HG03521 (cell line): ENCODE data around the gene FLACC1.
"Not testable (repeated sequence)": the region's sequence is repeated elsewhere in the genome, so short reads cannot be mapped to it uniquely, and the experiment has no call there.

Experiments used
- ATAC-seq: cut with Tn5 transposase; IDR thresholded peaks from one replicate; pipeline ENCODE4 v1.9.1; 2021; ENCODE audit warnings: mild to moderate bottlenecking, moderate library complexity; ENCODE audit not compliant: unreplicated experiment

FLACC1 gene

GRCh38 chr2:201350879-201351278, 6.3 kb downstream of the FLACC1 start:
- ATAC-seq, result no peak

DNA sequence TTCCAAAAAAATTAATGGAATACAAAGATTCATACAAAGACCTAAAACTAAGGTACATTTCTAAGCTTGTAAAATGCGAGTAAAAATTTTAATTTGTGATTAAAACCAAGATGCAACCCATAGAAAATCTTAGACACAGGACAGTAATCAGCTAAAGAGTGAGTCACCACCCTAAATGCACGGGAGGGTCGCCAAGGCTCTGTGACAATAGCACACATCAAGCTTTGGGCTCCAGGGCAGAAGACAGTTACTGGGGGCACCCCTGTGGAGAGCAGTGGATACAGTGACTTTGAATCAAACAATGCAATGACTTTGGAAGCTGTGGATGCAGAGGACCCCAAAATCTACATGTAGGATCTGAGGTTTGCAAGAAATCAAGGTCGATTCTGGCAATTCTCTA, 7.5 kb downstream of the FLACC1 start:
- ATAC-seq, result no peak

GRCh38 chr2:201348758-201349157, 8.4 kb downstream of the FLACC1 start:
- ATAC-seq, result no peak

- ATAC-seq, result no peak
Observed at GRCh38 chr2:201347138-201347537, 10.0 kb downstream of the FLACC1 start.

GRCh38 chr2:201345625-201346213, 11.4 kb downstream of the FLACC1 start:
- ATAC-seq, result no peak

DNA sequence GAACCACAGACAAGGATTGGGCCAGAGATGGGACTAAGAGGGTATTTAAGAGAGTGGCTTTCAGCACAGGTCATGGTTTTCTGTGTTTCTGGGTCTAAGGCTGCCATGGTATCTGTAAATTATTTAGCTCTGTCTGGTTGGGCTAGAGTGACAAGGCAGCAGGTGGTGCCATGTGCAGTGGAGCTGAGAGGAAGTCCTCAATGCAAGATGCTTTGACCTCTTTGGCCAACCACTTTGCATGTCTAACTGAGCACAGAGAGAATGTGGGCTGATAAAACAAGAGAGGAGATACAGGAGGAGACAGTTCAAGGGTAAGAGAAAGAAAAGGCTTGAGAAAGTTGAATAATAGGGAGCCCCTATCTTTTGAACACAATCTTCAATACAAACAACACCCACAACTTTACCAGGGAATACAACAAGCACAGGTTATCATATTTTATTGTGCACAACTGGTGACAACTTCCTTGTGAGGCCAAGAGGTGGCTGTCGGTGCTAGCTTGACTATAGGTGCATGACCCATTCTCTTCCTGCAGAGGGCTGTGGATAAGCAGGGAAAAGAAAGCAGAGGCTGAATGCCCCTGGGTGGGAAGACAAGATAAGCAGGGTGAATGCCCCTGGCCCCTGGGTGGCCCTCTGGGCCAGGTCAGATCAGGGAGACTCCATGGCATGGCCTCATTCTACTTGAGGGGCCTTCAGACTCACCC, 12.3 kb downstream of the FLACC1 start:
- peak; percentile 73 for ATAC-seq

- ATAC-seq, result no peak
Observed at GRCh38 chr2:201343559-201343958, 13.6 kb downstream of the FLACC1 start.

- ATAC-seq, result no peak
Observed at GRCh38 chr2:201342923-201343322, 14.2 kb downstream of the FLACC1 start.

- ATAC-seq, result no peak
Observed at GRCh38 chr2:201329409-201329808, 27.7 kb downstream of the FLACC1 start.

GRCh38 chr2:201327678-201328077, 29.5 kb downstream of the FLACC1 start:
- no peak for ATAC-seq

GRCh38 chr2:201322772-201323171, 34.4 kb downstream of the FLACC1 start:
- ATAC-seq, result no peak

GRCh38 chr2:201320701-201321100, 36.4 kb downstream of the FLACC1 start:
- no peak for ATAC-seq

- ATAC-seq, result no peak
Observed at GRCh38 chr2:201320257-201320656, 36.9 kb downstream of the FLACC1 start.

DNA sequence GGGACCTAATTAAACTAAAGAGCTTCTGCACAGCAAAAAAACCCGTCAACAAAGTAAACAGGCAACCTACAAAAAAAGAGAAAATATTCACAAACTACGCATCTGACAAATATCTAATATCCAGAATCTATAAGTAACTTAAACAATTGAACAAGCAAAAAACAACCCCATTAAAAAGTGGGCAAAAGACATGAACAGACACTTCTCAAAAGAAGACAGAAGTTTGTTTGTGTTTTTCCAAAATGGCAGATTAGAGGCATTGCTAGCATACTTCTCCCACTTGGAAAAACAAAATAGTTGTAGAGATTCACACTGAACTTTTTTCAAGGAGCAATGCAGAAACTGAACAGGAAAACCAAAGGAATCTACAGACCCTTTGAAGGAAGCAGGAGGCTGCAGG, 37.6 kb downstream of the FLACC1 start:
- no peak for ATAC-seq

DNA sequence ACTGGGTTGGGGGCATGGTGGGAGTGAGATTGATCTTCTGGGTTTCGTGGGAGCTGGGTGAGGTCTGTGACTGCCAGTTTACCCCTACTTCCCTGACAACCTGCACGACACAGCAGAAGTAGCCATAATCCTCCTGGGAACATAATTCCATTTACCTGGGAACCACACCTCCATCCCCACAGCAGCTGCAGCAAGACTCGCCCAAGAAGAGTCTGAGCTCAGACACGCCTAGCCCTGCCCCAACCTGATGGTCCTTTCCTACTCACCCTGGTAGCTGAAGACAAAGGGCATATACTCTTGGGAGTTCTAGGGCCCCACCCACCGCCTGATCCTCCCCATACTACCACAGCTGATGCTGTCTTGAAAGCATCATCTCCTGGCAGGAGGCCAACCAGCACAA, 43.8 kb downstream of the FLACC1 start:
- no peak for ATAC-seq

GRCh38 chr2:201308914-201309313, 48.2 kb downstream of the FLACC1 start:
- ATAC-seq, result no peak

GRCh38 chr2:201307876-201308275, 49.3 kb downstream of the FLACC1 start:
- ATAC-seq, result no peak

GRCh38 chr2:201299929-201300328, 57.2 kb downstream of the FLACC1 start:
- not testable (repeated sequence) for ATAC-seq

- ATAC-seq, result no peak
Observed at GRCh38 chr2:201298462-201299052, 58.6 kb downstream of the FLACC1 start.

- not testable (repeated sequence) for ATAC-seq
Observed at GRCh38 chr2:201290457-201291148, 66.5 kb downstream of the FLACC1 start.

DNA sequence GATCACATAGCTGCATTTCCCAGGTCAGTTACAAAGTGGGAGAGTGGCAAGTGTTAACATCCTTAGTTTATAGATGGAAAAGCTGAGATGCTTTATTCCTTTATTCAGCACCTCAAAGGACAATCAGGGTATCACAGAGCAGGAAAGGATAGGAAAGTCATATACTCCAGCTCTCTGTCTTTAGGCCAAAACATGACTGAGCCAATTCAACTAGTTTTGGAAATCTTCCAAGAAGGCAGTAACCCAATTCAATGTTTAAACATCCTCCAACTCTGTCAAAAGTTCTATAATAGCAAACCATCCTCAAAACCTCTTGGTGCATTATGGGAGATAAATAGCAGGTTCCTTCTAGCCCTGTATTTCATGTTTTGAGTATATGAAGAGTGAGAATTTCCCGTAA, 71.6 kb downstream of the FLACC1 start:
- no peak for ATAC-seq
